GM19035 (cell line): ENCODE data around the gene MCAM.

Experiments
- ATAC-seq: cut with Tn5 transposase; IDR thresholded peaks from one replicate; pipeline ENCODE4 v1.9.1; 2021; ENCODE audit not compliant: unreplicated experiment

The MCAM gene

DNA sequence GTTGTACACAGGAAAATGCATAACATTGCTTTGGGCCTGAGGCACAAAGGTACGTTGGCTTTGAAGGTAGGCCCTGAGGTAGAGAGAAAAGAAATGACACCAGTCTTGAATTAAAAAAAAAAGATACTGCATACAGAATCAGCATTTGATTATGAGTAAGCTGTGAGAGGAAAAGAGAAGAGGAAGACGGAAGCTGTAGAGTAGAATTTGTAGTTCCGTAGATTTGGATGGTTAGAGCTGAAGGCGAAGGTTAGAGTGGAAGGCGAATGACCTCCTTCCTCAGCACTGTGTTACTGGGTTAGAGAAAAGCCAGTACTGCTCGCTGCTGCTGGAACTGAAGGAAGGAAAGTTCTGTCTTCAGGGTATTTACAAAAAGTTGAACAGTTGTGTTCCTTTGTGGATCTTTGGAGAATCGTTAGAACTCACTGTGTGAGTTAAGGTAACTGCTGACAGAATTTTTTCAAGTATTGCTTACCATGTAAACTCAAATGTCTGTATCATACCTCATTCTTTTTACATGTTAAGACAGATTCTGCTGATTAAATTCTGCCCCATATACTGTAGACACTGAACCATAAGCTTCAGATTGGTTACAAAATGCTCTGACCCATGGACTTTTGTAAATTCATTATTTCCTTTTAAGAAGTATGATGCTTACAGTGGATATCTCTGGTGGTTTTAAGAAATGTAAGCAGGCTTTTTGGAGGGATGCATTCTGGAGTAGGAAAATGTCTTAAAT is 50.2 kb downstream of the MCAM start:
- ATAC-seq, result no peak

DNA sequence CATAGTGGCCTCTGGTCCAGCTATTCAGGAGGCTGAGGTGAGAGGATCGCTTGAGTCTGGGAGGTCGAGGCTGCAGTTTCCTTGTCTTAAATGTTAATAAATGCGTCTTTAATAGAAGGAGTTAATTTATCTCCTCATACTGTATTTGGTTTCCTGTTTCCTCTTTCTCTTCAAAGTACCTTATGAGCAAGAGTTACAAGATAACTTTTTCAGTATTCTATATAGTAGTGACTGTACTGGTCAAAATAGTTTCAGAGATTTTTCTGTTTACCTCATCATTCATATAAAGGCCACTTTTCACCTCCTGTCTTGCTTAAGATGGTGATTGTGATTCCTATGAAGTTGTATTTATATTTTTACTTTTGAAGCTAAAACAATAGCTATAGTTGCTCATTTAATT is 50.9 kb downstream of the MCAM start:
- ATAC-seq, result no peak

DNA sequence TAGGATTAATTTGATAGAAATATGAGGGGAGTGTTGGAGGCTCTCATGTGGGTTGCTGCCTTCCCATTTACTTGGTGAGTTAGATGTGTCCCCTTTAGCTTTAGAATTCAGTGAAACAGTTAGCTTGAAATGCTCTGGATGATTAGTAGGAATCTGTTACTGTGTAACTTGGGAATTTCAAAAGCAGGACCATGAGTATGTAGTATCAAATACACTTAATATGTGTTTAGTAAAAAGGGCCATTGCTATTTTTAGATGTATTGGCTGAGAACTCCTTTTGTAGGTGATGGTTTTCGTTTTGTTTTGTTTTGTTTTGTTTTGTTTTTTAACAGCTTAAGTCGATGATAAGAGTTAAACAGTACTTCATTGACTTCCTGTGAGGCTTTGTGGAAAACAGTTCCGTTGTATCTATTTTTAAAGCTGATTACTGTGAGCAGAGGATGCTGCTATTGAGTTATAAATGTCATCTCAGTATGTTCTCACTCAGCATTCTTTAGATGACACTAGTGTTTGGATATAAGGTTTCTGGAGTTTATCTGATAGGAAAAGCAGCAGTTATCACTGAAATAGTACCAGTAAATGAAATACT is 53.5 kb downstream of the MCAM start:
- ATAC-seq, result no peak

DNA sequence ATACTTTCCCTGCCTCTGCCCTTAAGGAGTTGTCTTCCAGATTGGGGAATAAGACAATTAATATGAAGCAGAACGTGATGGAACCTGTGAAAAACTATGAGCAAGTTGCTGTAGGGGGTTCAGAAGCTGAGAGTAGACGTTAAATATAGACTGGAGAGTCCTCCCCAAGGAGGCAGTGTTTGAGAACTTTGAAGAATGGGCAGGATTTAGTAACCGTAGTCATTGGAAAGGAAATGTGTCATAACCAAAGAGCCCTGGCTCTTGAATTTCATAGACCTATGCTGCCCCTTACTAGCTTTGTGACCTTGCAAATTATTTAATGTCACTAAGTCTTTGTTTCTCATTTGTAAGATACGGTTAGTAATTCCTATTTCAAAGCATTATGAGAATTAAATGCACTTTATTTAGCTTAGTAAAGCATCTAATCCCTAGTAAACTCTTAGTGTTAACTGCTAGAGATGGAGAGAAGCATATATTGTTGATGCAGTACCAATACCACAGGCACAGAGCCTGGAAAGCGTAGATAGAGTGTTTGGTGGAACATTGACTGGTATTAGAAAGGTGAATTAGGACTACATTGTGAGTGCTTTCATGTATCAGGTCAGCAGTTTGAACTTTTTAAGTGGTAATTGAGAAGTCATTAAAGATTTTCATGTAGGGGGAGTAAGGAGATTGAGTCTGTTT is 54.1 kb downstream of the MCAM start:
- no peak for ATAC-seq

DNA sequence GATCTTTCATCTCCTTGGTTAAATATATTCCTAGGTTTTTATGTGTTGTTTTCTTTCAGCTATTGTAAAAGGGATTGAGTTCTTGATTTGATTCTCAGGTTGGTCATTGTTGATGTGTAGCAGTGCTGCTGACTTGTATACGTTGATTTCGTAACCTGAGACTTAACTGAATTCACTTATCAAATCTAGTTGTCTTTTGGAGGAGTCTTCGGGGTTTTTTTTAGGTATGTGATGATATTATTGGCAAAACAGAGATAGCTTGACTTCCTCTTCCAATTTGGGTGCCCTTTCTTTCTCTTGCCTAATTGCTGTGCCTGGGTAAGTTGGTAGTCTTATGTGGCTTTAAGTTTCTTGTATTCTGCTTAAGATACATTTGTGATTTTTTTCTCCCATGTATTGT is 57.9 kb downstream of the MCAM start:
- no peak for ATAC-seq
